ENCODE results near the gene HOXA3.

GRCh38 chr7:27064661-27065060 lies 87.7 kb downstream of the HOXA3 start:
- no peak for TF ChIP-seq CTCF (IDR thresholded peaks at IDR 0.05)
- no peak for TF ChIP-seq POLR2AphosphoS5 (IDR thresholded peaks at IDR 0.05; ENCODE audit: insufficient read depth in 1 of 2, low read depth in 1 of 2)
